Kidney (tissue), 14 donors: ENCODE data around the gene GFOD2. TPM values are rescaled to one million over a fixed set of nuclear protein-coding genes. Genes with fewer than 3 reads are reported as not detected.

Source experiments
- DNase-seq, 5 donors: peaks; one replicate each; pipeline ENCODE4 v3.0.0-alpha.2; 2013 to 2020
- FAIRE-seq: peaks from 2 replicates; lab custom pipeline; 2012; peaks lifted over from hg19 to GRCh38; lab: Jason Lieb, UNC
- H3K27ac ChIP-seq, 2 donors: one replicate each; pipeline ENCODE4 v1.7.0; 2013; ENCODE audit warnings: low read depth in 2 of 2, low read length in 2 of 2, inconsistent platforms in 1 of 2
- H3K27me3 ChIP-seq: one replicate; pipeline ENCODE4 v1.7.1; 2013; ENCODE audit warnings: low read length, inconsistent platforms; ENCODE audit not compliant: control insufficient read depth, insufficient read depth
- H3K36me3 ChIP-seq, 3 donors: one replicate each; pipeline versions ENCODE4 v1.7.0 to v1.7.1; 2013; ENCODE audit warnings: low read length in 3 of 3, control low read depth in 1 of 3, inconsistent platforms in 1 of 3; ENCODE audit not compliant: insufficient read depth in 3 of 3, control insufficient read depth in 2 of 3
- H3K4me1 ChIP-seq, 3 donors: one replicate each; pipeline versions ENCODE4 v1.7.0 to v1.7.1; 2013; ENCODE audit warnings: low read length in 3 of 3, inconsistent platforms in 1 of 3, low read depth in 1 of 3; ENCODE audit not compliant: control insufficient read depth in 2 of 3, insufficient read depth in 2 of 3
- H3K4me3 ChIP-seq, 3 donors: one replicate each; pipeline versions ENCODE4 v1.7.0 to v1.8.1; 2013; ENCODE audit warnings: low read length in 3 of 3, control low read depth in 1 of 3, inconsistent platforms in 1 of 3
- H3K9ac ChIP-seq, 3 donors: one replicate each; pipeline versions ENCODE4 v1.7.0 to v1.7.1; 2013; ENCODE audit warnings: low read length in 3 of 3, control low read depth in 1 of 3, inconsistent platforms in 1 of 3
- H3K9me3 ChIP-seq, 3 donors: one replicate each; pipeline versions ENCODE4 v1.7.0 to v1.7.1; 2013; ENCODE audit warnings: low read length in 3 of 3, control low read depth in 1 of 3, inconsistent platforms in 1 of 3; ENCODE audit not compliant: control insufficient read depth in 2 of 3, insufficient read depth in 1 of 3
- CTCF ChIP-seq: IDR thresholded peaks from 3 replicates; pipeline ENCODE4 v1.5.1; 2012; ENCODE audit warnings: mild to moderate bottlenecking, moderate library complexity, borderline replicate concordance; ENCODE audit not compliant: insufficient read depth; ENCODE audit errors: extremely low read depth
- intact Hi-C: fragments of 100-400 bp; cut with DNase I; formaldehyde crosslinking; loops from one replicate; pipeline ENCODE4 v1.11.1; 2022
- polyA plus RNA-seq: library from polyadenylated mRNA; stranded (reverse); fragments of 350-450 nt; fragmentation: Illumina TruSeq; extraction: RNeasy Lipid Tissue Mini Kit (QIAGEN cat#74804); gene quantifications from one replicate; pipeline ENCODE4 v1.2.3, GENCODE V29; 2014; ENCODE audit warnings: low read depth, low replicate concordance; ENCODE audit not compliant: insufficient read depth
- total RNA-seq: library from RNA; stranded (reverse); fragmentation: NEBNext Ultra II Directional; extraction: Animal tissue kit (Norgen Biotek cat#: 25700); gene quantifications from one replicate; pipeline ENCODE4 v1.2.1, GENCODE V29; 2021
- donor health status: control.
- donor health status: control.
- donor health status: control.
- donor health status: control.
- donor health status: control.
- donor health status: DM: yes; HTN: yes; CAD: no.
- donor health status: Normal renal cell carcinoma (clear cell type).

The GFOD2 gene
- total and polyA plus RNA-seq, 2 donors from 2014 or later: 14.5 to 24.5 TPM

GRCh38 chr16:67703626-67704025 lies 15.5 kb downstream of the GFOD2 start:
- Histone ChIP-seq H3K4me1 (no peaks in the 10 kb centered on the region), H3K27ac (no peak overlapping the region), H3K27me3 (no peaks in the 10 kb centered on the region), H3K36me3 (no peaks in the 10 kb centered on the region), H3K9ac (no peak overlapping the region), H3K9me3 (no peaks in the 10 kb centered on the region), H3K4me3 (no peak overlapping the region)
- intact Hi-C loops: no loop called here
- no peak for TF ChIP-seq CTCF
- no peak for DNase-seq
- FAIRE-seq: no peak

GRCh38 chr16:67702130-67702529 lies 17.0 kb downstream of the GFOD2 start:
- DNase-seq: no peak
- no peaks in the 10 kb centered on the region for H3K9me3 ChIP-seq
- H3K36me3 ChIP-seq: peaks cover 0 to 4% (median 0%) of the 10 kb centered on the region in 3 donors
- H3K4me1 ChIP-seq: peaks cover 0 to 4% (median 3%) of the 10 kb centered on the region in 3 donors
- H3K27me3 ChIP-seq: no peaks in the 10 kb centered on the region
- TF ChIP-seq CTCF: no peak
- H3K9ac ChIP-seq: no peak overlapping the region
- H3K27ac ChIP-seq: no peak overlapping the region
- H3K4me3 ChIP-seq: no peak overlapping the region
- FAIRE-seq: no peak
- intact Hi-C loops: no loop called here

GRCh38 chr16:67701420-67701819 lies 17.7 kb downstream of the GFOD2 start:
- Histone ChIP-seq H3K27me3 (no peaks in the 10 kb centered on the region), H3K4me3 (no peak overlapping the region), H3K27ac (no peak overlapping the region), H3K9ac (no peak overlapping the region), H3K9me3 (no peaks in the 10 kb centered on the region), H3K4me1 (peaks cover 0 to 4% (median 3%) of the 10 kb centered on the region in 3 donors), H3K36me3 (peaks cover 0 to 4% (median 0%) of the 10 kb centered on the region in 3 donors)
- intact Hi-C loops: no loop called here
- FAIRE-seq (no peak), DNase-seq (no peak)
- no peak for TF ChIP-seq CTCF

- no peaks in the 10 kb centered on the region for H3K27me3 ChIP-seq
- H3K4me3 ChIP-seq: no peak overlapping the region
- H3K27ac ChIP-seq: no peak overlapping the region
- H3K9ac ChIP-seq: no peak overlapping the region
- no peaks in the 10 kb centered on the region for H3K9me3 ChIP-seq
- peaks cover 0 to 4% (median 0%) of the 10 kb centered on the region in 3 donors for H3K36me3 ChIP-seq
- no peak for TF ChIP-seq CTCF
- peaks cover 0 to 4% (median 3%) of the 10 kb centered on the region in 3 donors for H3K4me1 ChIP-seq
- intact Hi-C loops: no loop called here
- FAIRE-seq (no peak), DNase-seq (no peak)
Observed at GRCh38 chr16:67699265-67699664, 19.9 kb downstream of the GFOD2 start.
